ENCODE results near the gene KIAA1614.
A peak's percentile ranks its signal among the peaks of the same experiment; 100 is the strongest.

KIAA1614 gene

DNA sequence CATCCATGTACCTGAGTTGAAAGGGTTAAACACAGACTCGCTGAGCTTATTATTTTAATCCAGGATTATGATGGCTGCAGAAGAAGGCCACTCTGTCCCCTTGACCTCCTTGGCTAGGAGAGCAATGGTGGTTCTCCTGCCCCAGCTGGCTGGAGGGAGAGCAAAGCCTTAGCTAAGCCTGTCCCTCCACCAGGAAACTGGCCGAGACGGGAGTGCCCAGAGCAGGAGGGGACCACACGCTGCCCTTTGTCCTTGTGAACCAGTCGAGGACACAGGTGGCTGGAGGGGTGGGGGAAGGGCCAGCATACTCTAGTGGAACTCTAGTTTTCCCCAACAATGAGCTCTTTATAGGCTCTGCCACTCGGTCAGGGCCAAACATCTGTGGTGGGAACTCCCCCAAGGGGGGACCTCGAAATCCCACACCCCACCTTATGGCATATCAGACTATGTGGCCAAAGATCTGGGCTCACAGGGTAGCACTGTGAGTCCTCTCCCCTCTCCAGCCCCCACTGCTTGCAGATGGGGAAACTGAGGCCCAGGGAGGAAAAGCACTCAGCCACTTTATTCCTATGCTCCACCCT lies 12.9 kb downstream of the KIAA1614 start:
- no peak for DNase-seq

DNA sequence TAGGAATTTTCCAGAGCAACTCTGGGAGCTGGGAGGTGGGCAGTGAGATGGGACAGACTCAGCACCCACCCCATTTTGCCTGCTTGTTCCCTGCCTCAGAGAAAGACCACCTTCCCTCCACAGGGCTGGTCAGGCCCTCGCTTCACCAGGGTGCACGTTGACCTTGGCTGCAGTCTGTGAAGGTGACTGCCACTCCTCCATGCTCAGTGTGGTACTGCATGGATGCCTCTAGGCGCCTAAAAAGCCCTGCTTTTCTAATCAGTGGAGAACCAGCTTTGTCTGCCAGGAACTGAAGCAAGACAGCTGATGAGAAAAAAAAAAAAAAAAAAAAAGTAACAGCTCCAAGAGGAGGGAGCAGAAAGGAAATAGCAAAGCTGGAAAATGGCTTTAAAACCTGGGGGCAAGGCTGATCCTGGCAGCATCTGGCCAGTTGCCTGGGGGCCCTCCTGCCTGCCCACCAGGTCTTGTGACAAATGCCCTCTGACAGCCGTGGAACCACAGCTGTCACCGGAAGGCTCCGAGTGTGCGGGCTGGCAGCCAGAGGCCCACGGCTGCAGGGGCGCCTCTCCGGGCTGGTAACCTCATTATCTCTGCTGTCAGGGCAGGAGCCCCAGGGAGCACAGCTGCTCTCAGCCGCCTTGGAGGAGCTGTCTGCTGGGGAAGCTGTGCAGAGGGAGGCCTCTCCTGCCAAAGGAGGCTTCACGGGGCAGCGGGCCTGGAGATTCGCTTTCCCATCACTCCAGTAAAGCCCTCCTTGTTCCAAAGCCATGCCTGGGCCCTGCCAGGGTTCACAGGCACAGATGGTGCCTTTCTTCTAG lies 13.7 kb downstream of the KIAA1614 start:
- peak; percentile 3 for DNase-seq

- DNase-seq, result no peak
Observed at GRCh38 chr1:180927348-180927747, 14.7 kb downstream of the KIAA1614 start.

GRCh38 chr1:180927841-180928240 lies 15.1 kb downstream of the KIAA1614 start:
- DNase-seq, result no peak

DNA sequence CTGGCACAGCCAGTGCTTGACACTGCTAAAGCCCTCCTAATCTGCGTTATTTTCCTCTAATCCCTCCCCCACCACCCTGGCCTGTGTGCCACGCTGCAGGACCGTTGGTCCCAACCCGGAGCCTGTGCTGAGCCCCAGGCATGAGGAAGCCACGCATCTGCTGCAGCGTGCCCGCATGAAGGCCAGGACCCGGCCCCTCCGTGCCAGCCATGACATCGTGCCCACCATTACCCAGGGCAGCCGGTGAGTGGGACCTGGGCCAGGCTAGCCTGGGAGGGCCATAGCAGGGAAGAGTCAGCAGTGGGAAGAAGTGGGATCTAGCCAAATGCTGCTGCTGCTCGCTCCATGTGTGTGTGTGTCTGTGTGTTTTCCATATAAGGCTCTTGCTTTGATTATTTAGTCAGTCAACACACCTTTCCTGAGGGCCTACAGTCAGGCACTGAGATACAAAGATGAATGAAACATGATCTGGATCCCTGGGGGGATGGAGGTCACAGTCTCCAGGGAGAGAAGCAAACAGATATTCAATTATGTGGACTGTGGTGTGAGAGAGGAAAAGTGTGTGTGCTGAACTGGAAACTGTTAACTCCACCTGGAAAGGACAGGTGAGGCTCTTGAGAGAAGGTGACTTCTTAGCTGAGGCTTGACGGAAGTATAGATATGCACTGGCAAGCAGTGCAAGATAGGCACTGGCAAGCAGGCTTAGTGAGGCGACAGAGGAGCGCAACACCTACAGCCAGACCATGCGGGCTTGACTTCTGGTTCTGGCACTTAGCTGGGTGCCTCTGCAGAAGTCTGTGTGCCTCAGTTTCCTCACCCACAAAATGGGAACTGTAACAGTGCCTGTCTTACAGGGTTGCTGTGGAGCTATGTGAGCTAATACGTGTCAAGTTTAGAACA lies 15.9 kb downstream of the KIAA1614 start:
- DNase-seq, result no peak

- DNase-seq, result no peak
Observed at GRCh38 chr1:180929389-180929788, 16.7 kb downstream of the KIAA1614 start.

GRCh38 chr1:180930687-180931086 lies 18.0 kb downstream of the KIAA1614 start:
- no peak for DNase-seq

DNA sequence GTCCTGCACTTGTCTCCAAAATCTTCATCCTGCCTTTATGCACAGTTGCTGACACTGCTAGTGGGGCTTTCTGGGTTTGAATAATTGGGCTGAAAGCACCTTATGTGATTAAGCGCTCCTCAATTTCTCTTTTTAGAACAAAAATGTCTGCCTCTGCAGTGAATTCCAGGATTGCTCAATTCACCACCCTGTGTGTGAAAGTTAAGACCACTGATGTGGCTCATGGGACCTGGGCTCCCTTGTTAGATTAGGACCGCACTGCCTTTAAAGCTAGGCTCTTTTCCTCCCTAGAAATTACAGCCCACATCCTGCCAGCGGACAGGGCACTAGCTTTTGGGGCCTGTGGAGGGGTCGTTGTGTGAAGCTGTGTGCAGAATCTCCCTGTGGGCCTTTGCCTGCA lies 18.8 kb downstream of the KIAA1614 start:
- no peak for DNase-seq

- DNase-seq, result no peak
Observed at GRCh38 chr1:180932378-180932777, 19.7 kb downstream of the KIAA1614 start.

DNA sequence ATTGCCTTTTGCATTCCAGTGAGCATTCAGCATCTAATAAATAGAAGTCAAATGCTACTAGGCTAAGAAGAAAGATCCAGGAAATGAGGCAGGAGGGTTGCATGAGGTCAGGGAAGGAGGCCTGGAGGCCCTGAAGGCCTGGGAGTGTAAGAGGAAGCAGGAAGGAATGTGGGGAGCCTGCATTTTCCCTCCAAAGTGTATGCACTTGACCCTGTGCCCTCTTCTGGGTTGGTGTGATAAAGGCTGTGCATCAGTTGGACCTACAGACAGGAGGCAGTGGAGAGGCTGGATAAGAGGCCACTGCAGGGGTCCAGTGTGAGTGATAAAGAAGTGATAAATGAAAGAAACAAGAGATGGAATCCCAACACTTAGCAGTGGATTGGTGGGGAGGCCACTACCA lies 20.4 kb downstream of the KIAA1614 start:
- DNase-seq, result no peak

DNA sequence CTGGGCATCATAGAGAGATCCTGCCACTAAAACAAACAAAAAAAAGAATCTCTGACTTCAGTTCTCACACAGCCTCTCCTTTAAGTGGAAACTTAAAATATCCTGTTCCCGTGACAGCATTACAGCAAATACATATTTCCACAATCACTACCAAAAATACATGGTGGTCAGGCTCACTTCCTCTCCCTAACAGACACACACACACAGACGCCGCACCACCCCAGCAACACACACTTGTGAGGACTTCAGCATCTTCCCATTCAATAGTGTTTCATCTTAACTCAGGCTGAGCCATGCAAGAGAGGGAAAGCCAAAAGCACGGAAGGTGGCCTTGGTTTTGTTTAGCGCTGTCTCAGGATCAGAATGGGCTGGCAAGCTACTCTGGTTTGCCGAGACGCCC lies 21.9 kb downstream of the KIAA1614 start:
- DNase-seq, result no peak

- DNase-seq, result no peak
Observed at GRCh38 chr1:180935326-180936109, 22.8 kb downstream of the KIAA1614 start.

- no peak for DNase-seq
Observed at GRCh38 chr1:180936110-180937011, 23.7 kb downstream of the KIAA1614 start.

GRCh38 chr1:180937012-180937372 lies 24.3 kb downstream of the KIAA1614 start:
- no peak for DNase-seq

- no peak for DNase-seq
Observed at GRCh38 chr1:180937624-180938225, 25.0 kb downstream of the KIAA1614 start.

GRCh38 chr1:180939073-180939710 lies 26.5 kb downstream of the KIAA1614 start:
- DNase-seq, result no peak

GRCh38 chr1:180939711-180940103 lies 27.0 kb downstream of the KIAA1614 start:
- no peak for DNase-seq

DNA sequence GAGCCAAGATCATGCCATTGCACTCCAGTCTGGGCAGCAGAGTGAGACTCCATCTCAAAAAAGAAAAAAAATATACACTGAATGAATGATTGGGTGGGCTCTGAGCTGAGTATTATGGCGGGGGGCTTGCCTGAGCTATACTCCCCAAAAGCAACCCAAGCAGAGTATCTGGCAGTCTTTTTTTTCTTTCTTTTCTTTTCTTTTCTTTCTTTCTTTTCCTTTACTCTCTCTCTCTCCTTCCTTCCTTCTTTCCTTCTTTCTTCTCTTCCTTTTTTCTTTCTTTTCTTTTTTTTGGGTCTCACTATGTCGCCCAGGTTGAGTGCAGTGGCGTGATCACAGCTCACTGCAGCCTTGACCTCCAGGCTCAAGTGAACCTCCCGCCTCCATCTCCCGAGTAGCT lies 27.7 kb downstream of the KIAA1614 start:
- no peak for DNase-seq

DNA sequence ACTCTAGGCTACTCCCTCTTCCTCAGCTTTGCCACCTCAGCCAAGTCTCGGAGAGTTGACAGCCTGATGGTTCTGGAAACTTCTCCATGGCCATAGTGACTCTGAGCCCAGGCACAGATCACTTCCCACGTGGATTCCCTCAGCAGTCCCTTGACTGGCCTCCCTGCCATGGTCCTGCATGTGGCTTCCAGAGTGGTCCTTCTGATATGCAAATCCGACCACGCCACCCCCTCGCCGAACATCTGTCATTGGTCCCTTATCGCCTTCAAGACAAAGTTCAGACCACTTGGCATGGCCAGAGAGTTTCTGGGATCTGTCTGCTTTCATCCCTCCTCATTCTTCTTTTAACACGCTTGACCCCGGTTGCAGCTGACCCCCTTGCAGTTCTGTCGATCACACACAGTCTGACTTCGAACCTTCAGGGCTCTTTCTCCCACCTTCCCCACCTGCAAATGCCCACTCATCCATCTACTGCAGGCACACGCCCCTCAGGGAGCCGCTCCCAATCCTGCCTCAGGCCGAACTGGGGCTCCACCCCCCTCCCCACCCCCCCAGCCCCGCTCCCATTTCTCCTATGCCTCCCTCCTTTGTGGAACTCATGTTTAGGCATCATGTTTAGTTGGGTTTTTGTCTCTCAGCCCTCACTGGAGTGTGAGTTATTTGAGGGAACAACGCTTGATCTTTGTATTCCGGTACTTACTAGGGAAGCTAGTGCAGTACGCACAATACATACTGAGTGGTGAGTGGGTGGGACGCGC lies 29.0 kb downstream of the KIAA1614 start:
- no peak for DNase-seq

- DNase-seq, result no peak
Observed at GRCh38 chr1:180945151-180945550, 32.5 kb downstream of the KIAA1614 start.

Data from stimulated activated CD4-positive, alpha-beta T cell treated with anti-CD3 and anti-CD28 coated beads, Interleukin-12 subunit alpha, Interleukin-12 subunit beta, amount 100 ng/mL, for 4 hours (primary cell).